ENCODE measurements around the gene TOX2. TPM values are rescaled to one million over a fixed set of nuclear protein-coding genes. Genes with fewer than 3 reads are reported as not detected.

The TOX2 gene
- total RNA-seq, 1 donor from 2014 or later, result not detected

- Histone ChIP-seq H3K4me3 (ENCODE audit: low read length in 3 of 3) (no peak overlapping the region), H3K27ac (ENCODE audit: low read depth, low read length) (no peak overlapping the region), H3K27me3 (ENCODE audit: control insufficient read depth in 3 of 3, insufficient read depth in 3 of 3, low read length in 3 of 3) (peaks cover 0 to 8% (median 0%) of the 10 kb centered on the region in 3 donors), H3K36me3 (ENCODE audit: control insufficient read depth in 3 of 3, insufficient read depth in 3 of 3, low read length in 3 of 3) (no peaks in the 10 kb centered on the region), H3K4me1 (ENCODE audit: control insufficient read depth in 3 of 3, insufficient read depth in 3 of 3, low read length in 3 of 3) (peaks cover 14 to 30% (median 25%) of the 10 kb centered on the region in 3 donors), H3K9ac (ENCODE audit: low read depth in 1 of 3, low read length in 3 of 3) (no peak overlapping the region), H3K9me3 (ENCODE audit: control insufficient read depth in 3 of 3, low read length in 3 of 3) (no peaks in the 10 kb centered on the region)
These were observed 41.1 kb downstream of the TOX2 start for GRCh38 chr20:43955750-43956191.

DNA sequence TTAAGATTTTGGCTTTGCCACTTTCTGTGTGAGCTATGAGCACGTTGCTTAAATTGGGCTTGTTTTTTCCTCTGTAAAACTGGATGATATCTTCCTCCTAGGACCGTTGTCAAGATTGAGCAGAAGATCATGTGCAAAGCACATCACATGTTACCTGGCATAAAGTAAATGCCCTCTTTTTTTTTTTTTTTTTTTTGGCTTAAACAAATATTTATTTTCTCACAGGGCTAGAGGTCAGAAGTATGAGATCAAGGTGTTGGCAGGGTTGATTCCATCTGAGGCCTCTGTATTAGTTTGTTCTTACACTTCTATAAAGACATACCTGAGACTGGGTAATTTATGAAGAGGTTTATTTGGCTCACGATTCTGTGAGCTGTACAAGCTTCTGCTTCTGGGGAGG, 42.7 kb downstream of the TOX2 start:
- no peak overlapping the region for H3K9ac ChIP-seq (ENCODE audit: low read depth in 1 of 3, low read length in 3 of 3)
- no peak overlapping the region for H3K4me3 ChIP-seq (ENCODE audit: low read length in 3 of 3)
- no peak overlapping the region for H3K27ac ChIP-seq (ENCODE audit: low read depth, low read length)
- H3K27me3 ChIP-seq (ENCODE audit: control insufficient read depth in 3 of 3, insufficient read depth in 3 of 3, low read length in 3 of 3), result peaks cover 0 to 8% (median 5%) of the 10 kb centered on the region in 3 donors
- peaks cover 14 to 30% (median 25%) of the 10 kb centered on the region in 3 donors for H3K4me1 ChIP-seq (ENCODE audit: control insufficient read depth in 3 of 3, insufficient read depth in 3 of 3, low read length in 3 of 3)
- H3K9me3 ChIP-seq (ENCODE audit: control insufficient read depth in 3 of 3, low read length in 3 of 3), result no peaks in the 10 kb centered on the region
- H3K36me3 ChIP-seq (ENCODE audit: control insufficient read depth in 3 of 3, insufficient read depth in 3 of 3, low read length in 3 of 3), result no peaks in the 10 kb centered on the region

GRCh38 chr20:43958626-43959025, 44.0 kb downstream of the TOX2 start:
- Histone ChIP-seq H3K4me1 (ENCODE audit: control insufficient read depth in 3 of 3, insufficient read depth in 3 of 3, low read length in 3 of 3) (peaks cover 14 to 30% (median 25%) of the 10 kb centered on the region in 3 donors), H3K27me3 (ENCODE audit: control insufficient read depth in 3 of 3, insufficient read depth in 3 of 3, low read length in 3 of 3) (peaks cover 5 to 11% (median 8%) of the 10 kb centered on the region in 3 donors), H3K9ac (ENCODE audit: low read depth in 1 of 3, low read length in 3 of 3) (no peak overlapping the region), H3K4me3 (ENCODE audit: low read length in 3 of 3) (no peak overlapping the region), H3K36me3 (ENCODE audit: control insufficient read depth in 3 of 3, insufficient read depth in 3 of 3, low read length in 3 of 3) (no peaks in the 10 kb centered on the region), H3K9me3 (ENCODE audit: control insufficient read depth in 3 of 3, low read length in 3 of 3) (no peaks in the 10 kb centered on the region), H3K27ac (ENCODE audit: low read depth, low read length) (no peak overlapping the region)

GRCh38 chr20:43959079-43959919, 44.6 kb downstream of the TOX2 start:
- no peaks in the 10 kb centered on the region for H3K36me3 ChIP-seq (ENCODE audit: control insufficient read depth in 3 of 3, insufficient read depth in 3 of 3, low read length in 3 of 3)
- no peaks in the 10 kb centered on the region for H3K9me3 ChIP-seq (ENCODE audit: control insufficient read depth in 3 of 3, low read length in 3 of 3)
- H3K4me1 ChIP-seq (ENCODE audit: control insufficient read depth in 3 of 3, insufficient read depth in 3 of 3, low read length in 3 of 3), result peaks cover 14 to 34% (median 22%) of the 10 kb centered on the region in 3 donors
- no peak overlapping the region for H3K9ac ChIP-seq (ENCODE audit: low read depth in 1 of 3, low read length in 3 of 3)
- peaks cover 5 to 11% (median 8%) of the 10 kb centered on the region in 3 donors for H3K27me3 ChIP-seq (ENCODE audit: control insufficient read depth in 3 of 3, insufficient read depth in 3 of 3, low read length in 3 of 3)
- no peak overlapping the region for H3K27ac ChIP-seq (ENCODE audit: low read depth, low read length)
- H3K4me3 ChIP-seq (ENCODE audit: low read length in 3 of 3), result no peak overlapping the region

DNA sequence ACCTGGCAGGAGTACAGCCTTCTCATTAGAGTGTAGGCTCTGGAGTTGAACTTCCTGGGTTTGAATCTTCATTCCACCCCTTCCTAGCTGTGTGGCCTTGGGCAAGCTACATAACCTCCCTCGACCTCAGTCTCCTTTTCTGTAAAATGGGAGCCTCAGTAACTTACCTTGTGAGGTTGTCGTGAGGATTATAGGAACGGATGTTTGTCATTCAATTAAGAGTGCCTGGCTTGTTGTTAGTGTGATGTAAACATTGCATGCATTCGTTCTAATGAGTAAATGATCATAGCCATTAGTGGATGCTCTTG, 45.2 kb downstream of the TOX2 start:
- Histone ChIP-seq H3K9ac (ENCODE audit: low read depth in 1 of 3, low read length in 3 of 3) (no peak overlapping the region), H3K27ac (ENCODE audit: low read depth, low read length) (no peak overlapping the region), H3K9me3 (ENCODE audit: control insufficient read depth in 3 of 3, low read length in 3 of 3) (no peaks in the 10 kb centered on the region), H3K4me3 (ENCODE audit: low read length in 3 of 3) (no peak overlapping the region), H3K4me1 (ENCODE audit: control insufficient read depth in 3 of 3, insufficient read depth in 3 of 3, low read length in 3 of 3) (peaks cover 11 to 35% (median 18%) of the 10 kb centered on the region in 3 donors), H3K27me3 (ENCODE audit: control insufficient read depth in 3 of 3, insufficient read depth in 3 of 3, low read length in 3 of 3) (peaks cover 5 to 11% (median 8%) of the 10 kb centered on the region in 3 donors), H3K36me3 (ENCODE audit: control insufficient read depth in 3 of 3, insufficient read depth in 3 of 3, low read length in 3 of 3) (no peaks in the 10 kb centered on the region)

- Histone ChIP-seq H3K36me3 (ENCODE audit: control insufficient read depth in 3 of 3, insufficient read depth in 3 of 3, low read length in 3 of 3) (no peaks in the 10 kb centered on the region), H3K27me3 (ENCODE audit: control insufficient read depth in 3 of 3, insufficient read depth in 3 of 3, low read length in 3 of 3) (peaks cover 5 to 11% (median 8%) of the 10 kb centered on the region in 3 donors), H3K9ac (ENCODE audit: low read depth in 1 of 3, low read length in 3 of 3) (no peak overlapping the region), H3K4me3 (ENCODE audit: low read length in 3 of 3) (no peak overlapping the region), H3K9me3 (ENCODE audit: control insufficient read depth in 3 of 3, low read length in 3 of 3) (no peaks in the 10 kb centered on the region), H3K4me1 (ENCODE audit: control insufficient read depth in 3 of 3, insufficient read depth in 3 of 3, low read length in 3 of 3) (peaks cover 11 to 32% (median 15%) of the 10 kb centered on the region in 3 donors), H3K27ac (ENCODE audit: low read depth, low read length) (no peak overlapping the region)
These were observed 45.6 kb downstream of the TOX2 start for GRCh38 chr20:43960231-43960630.

DNA sequence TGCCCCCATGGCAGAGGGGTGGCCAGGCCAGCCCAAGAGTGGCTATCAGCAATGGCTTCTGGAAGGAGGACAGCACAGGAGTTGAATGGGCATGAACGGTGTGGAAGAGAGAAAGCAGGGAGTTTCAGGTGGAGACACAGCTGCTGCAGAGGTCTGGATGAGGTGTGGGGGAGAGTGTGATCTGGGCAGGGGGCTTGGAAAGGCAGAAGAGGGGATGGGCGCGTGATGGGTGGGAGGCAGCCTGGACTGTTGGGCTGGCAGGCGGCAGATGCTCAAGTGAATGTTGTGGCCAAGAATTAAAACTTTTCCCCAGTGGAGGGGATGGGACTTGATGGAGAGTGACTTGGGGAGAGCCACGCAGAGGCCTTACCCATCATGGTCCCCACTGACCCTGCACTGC, 46.5 kb downstream of the TOX2 start:
- H3K9ac ChIP-seq (ENCODE audit: low read depth in 1 of 3, low read length in 3 of 3), result no peak overlapping the region
- no peak overlapping the region for H3K27ac ChIP-seq (ENCODE audit: low read depth, low read length)
- H3K4me1 ChIP-seq (ENCODE audit: control insufficient read depth in 3 of 3, insufficient read depth in 3 of 3, low read length in 3 of 3), result peaks cover 4 to 24% (median 8%) of the 10 kb centered on the region in 3 donors
- no peaks in the 10 kb centered on the region for H3K36me3 ChIP-seq (ENCODE audit: control insufficient read depth in 3 of 3, insufficient read depth in 3 of 3, low read length in 3 of 3)
- H3K4me3 ChIP-seq (ENCODE audit: low read length in 3 of 3), result no peak overlapping the region
- H3K9me3 ChIP-seq (ENCODE audit: control insufficient read depth in 3 of 3, low read length in 3 of 3), result no peaks in the 10 kb centered on the region
- H3K27me3 ChIP-seq (ENCODE audit: control insufficient read depth in 3 of 3, insufficient read depth in 3 of 3, low read length in 3 of 3), result peaks cover 5 to 11% (median 8%) of the 10 kb centered on the region in 3 donors

GRCh38 chr20:43961541-43962471, 47.2 kb downstream of the TOX2 start:
- Histone ChIP-seq H3K27me3 (ENCODE audit: control insufficient read depth in 3 of 3, insufficient read depth in 3 of 3, low read length in 3 of 3) (peaks cover 5 to 11% (median 8%) of the 10 kb centered on the region in 3 donors), H3K4me1 (ENCODE audit: control insufficient read depth in 3 of 3, insufficient read depth in 3 of 3, low read length in 3 of 3) (peaks cover 4 to 24% (median 7%) of the 10 kb centered on the region in 3 donors), H3K36me3 (ENCODE audit: control insufficient read depth in 3 of 3, insufficient read depth in 3 of 3, low read length in 3 of 3) (no peaks in the 10 kb centered on the region), H3K4me3 (ENCODE audit: low read length in 3 of 3) (no peak overlapping the region), H3K9me3 (ENCODE audit: control insufficient read depth in 3 of 3, low read length in 3 of 3) (no peaks in the 10 kb centered on the region), H3K9ac (ENCODE audit: low read depth in 1 of 3, low read length in 3 of 3) (no peak overlapping the region), H3K27ac (ENCODE audit: low read depth, low read length) (no peak overlapping the region)

DNA sequence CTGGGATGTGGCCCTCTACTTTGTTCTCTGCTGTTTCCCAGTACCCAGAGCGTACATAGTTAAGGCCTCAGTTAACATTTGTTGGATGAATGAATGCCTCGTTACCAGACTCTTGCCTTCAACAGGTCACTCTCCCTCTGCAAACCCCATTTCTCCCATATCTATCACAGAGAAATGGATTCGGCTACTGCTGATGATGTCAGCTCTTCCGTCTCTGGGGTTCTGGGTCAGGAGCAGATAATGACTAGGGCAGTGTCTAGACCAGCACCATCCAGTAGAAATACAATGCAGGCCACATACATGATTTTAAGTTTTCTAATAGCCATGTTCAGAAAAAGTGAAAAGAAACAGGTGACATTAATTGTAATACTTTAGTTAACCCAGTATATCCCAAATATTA, 47.9 kb downstream of the TOX2 start:
- H3K9me3 ChIP-seq (ENCODE audit: control insufficient read depth in 3 of 3, low read length in 3 of 3), result no peaks in the 10 kb centered on the region

More for the DNA sequence above, 47.9 kb downstream of the TOX2 start:
- Histone ChIP-seq H3K4me1 (ENCODE audit: control insufficient read depth in 3 of 3, insufficient read depth in 3 of 3, low read length in 3 of 3) (peaks cover 4 to 24% (median 7%) of the 10 kb centered on the region in 3 donors), H3K27ac (ENCODE audit: low read depth, low read length) (no peak overlapping the region), H3K4me3 (ENCODE audit: low read length in 3 of 3) (no peak overlapping the region), H3K9ac (ENCODE audit: low read depth in 1 of 3, low read length in 3 of 3) (no peak overlapping the region), H3K36me3 (ENCODE audit: control insufficient read depth in 3 of 3, insufficient read depth in 3 of 3, low read length in 3 of 3) (no peaks in the 10 kb centered on the region), H3K27me3 (ENCODE audit: control insufficient read depth in 3 of 3, insufficient read depth in 3 of 3, low read length in 3 of 3) (peaks cover 5 to 11% (median 10%) of the 10 kb centered on the region in 3 donors)

Measured in skeletal muscle tissue (tissue), 4 donors.